Suppressor macrophage treated with lipopolysaccharide for 4 hours (primary cell): ENCODE results near the gene DYNLRB1.
"Not testable (repeated sequence)": the region's sequence is repeated elsewhere in the genome, so short reads cannot be mapped to it uniquely, and the experiment has no call there.

Experiments
- DNase-seq: peaks from one replicate; pipeline ENCODE4 v3.0.0-alpha.2; 2020

The DYNLRB1 gene

DNA sequence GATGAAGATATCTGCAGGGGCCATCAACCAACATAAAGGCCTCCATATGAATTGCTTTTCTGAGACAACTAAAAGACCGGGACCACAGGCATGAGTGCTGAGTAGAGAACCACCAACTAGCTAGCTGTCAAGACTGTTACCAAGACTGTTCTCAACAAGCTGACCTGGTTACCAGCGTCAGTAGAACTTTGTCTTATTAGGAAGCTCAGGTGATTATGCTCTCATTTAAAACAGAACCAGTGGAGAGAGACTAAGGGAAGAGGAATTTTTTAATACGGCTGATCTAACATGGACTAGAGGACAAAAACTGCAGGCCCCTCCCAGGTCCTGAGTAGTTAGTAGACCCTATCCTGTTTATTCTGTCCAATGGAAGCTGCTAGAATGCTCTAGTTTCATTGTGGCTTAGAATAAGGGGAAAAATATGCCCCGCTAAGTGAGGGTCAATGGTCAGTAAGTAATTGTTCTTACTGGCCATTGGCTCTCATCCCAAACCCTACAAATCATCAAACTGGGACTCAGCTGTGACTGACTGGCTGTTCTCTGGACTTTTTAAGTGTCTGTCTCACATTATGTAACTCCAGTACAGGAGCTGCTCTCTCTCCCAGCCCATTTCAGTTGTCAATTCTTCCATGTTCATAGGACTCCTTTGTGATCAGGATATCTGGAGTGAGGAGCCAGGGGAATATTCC, 3.8 kb upstream of the DYNLRB1 start:
- DNase-seq: no peak

GRCh38 chr20:34512955-34513419, 3.2 kb upstream of the DYNLRB1 start:
- DNase-seq: no peak

GRCh38 chr20:34514034-34514433, 2.2 kb upstream of the DYNLRB1 start:
- not testable (repeated sequence) for DNase-seq

DNA sequence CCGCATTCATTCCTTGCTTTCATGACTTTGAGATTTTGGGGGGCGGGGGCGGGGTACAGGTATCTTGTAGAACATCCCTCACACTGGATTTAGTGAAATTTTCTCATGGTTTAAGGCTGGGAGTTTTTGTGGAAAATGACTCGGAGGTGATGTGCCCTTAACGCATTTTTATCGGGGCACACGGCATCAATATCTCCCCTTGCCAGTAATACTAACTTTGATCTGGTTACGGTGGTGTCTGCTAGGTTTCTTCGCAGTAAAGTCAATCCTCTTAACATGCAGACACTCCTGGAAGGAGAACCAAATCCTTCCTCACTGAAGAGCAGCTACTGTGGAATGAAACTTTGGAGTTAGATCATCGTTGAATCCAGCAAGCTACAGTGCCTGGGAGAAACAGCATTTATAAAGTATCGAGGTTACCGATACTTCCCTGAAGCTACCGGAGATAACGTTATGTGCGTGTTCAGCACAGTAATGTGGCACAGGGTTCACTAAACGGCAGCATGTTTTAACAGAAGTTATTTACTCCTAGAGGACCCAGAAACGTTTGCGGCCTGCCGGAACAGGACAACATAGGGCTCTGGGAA, 1.2 kb upstream of the DYNLRB1 start:
- peak; percentile 21 for DNase-seq

DNA sequence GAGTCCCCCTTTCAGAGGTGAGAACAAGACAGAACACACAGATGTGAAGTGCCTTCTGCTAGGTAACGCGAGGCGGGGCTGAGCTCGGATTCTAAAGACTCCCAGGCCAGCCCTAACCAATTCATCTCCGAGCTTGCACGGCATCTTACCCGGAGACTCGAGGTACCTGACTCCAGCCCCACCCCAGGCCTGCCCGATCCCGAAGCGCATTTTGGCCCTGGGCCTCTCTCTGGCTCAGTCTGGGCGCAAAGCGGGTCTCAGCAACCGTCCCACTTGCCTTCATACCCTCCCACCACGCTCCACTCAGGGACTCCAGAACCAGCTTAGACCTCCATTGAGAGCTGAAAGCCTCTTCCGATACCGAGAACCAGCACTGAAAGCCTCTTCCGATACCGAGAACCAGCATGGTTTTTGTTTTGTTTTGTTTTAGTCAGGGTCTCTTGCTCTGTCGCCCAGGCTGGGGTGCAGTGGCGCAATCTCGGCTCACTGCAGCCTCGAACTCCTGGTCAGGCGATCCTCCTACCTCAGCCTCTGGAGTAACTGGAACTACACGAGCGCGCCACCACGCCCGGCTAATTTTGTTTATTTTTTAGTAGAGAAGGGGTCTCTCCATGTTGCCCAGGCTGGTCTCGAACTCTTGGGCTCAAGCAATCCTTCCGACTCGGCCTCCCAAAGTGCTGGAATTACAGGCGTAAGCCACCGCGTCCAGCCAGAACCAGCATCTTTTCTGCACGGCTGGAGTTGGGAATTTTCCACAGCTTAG, 557 bp upstream of the DYNLRB1 start:
- DNase-seq: peak; percentile 34

- peak; percentile 41 for DNase-seq
Observed at GRCh38 chr20:34517114-34517505, 888 bp downstream of the DYNLRB1 start.

GRCh38 chr20:34518863-34519262, 2.6 kb downstream of the DYNLRB1 start:
- DNase-seq: not testable (repeated sequence)

DNA sequence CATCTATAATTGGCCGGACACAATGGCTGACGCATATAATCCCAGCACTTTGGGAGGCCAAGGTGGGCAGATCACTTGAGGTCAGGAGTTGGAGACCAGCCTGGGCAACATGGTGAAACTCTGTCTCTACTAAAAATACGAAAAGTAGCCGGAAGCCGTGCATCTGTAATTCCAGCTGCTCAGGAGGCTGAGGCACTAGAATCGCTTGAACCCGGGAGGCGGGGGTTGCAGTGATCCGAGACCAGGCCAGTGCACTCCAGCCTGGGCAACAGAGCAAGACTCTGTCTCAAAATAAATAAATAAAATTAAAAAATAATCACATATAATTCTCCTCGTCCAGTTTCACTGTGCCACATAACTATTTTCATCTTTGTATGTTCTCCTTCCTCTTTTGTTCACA, 3.6 kb downstream of the DYNLRB1 start:
- not testable (repeated sequence) for DNase-seq

GRCh38 chr20:34522969-34523871, 7.0 kb downstream of the DYNLRB1 start:
- peak; percentile 21 for DNase-seq

DNA sequence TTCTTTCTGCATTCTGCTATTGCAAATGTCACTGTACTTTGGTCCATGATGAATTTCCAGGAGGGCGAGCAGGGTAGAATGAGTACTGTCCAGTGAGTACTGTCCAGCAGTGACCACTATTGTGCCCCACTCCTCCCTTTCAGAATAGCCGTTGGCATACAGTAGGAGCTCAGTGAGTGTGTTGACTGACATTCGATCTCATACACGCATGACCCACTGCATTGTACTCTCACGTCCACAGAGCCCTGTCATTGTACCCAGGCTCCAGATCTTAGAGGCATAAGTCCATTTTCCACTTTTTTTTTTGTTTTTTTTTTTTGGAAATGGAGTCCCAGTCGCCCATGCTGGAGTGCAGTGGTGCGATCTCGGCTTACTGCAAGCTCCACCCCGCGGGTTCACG, 8.2 kb downstream of the DYNLRB1 start:
- DNase-seq: no peak

DNA sequence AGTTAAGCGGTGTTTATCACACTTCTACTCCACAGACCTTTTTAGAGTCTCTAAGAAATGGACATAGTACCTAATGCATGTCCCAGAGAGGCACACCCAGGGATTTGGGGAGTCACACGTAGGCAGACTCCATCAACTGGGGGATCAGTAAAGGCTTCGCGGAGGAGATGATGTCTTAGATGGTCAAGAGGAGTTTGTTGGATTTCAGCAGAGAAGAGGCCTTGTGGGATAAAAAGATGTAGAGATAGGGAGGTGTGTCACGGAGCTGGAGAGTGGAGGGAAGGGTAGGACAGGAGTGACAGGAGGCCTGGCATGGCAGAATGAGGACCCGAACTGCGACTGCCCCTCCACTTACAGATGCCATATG, 9.1 kb downstream of the DYNLRB1 start:
- DNase-seq: no peak

DNA sequence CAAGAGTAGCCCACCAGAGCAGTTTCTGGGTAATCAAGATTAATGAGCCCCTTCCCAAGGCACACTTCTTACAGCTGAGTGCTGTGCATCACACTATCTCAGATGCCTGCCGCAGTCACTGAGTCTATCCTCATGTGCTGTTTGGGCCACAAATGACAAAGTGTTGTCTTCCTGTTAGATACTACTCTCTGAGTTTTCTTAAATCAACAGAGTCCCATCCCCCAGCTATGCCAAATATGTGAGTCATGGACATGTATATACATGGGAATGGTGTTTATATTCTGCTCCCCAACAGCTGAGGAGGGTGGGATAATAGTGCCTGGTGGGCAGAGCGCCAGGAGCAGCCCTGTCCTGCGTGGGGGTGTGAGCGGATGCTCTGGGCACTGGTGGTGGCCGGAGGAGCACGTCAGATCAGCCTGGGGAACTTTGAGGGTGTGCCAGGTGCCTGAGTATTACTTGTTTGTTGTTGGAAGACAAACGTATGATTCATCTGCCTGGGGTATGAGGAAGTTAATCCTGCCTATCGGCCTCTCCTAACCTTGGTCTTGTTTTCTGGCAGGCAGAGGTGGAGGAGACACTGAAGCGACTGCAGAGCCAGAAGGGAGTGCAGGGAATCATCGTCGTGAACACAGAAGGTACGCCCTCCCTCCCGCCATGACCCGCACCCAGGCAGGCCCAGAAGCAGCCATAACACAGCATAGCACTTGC, 9.6 kb downstream of the DYNLRB1 start:
- DNase-seq: peak; percentile 4

GRCh38 chr20:34526466-34526865, 10.2 kb downstream of the DYNLRB1 start:
- no peak for DNase-seq

DNA sequence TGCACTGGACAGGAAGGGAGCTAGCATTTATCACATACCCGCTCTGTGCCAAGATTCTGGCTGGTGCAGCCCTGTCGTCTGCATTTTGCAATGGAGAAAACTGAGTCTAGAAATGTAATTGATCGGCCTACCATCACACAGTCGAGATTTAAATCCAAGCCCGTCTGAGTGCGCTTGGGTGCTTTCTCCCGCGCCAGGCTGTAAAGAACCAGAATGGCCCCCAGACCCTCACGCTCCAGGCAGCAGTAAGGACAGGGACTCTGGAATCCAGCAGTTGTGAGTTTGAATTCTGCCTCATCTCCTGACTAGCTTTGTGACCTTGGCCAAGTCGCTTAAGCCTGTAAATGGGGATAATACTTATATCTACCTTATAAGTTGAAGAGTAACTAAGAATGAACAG, 10.8 kb downstream of the DYNLRB1 start:
- DNase-seq: no peak

DNA sequence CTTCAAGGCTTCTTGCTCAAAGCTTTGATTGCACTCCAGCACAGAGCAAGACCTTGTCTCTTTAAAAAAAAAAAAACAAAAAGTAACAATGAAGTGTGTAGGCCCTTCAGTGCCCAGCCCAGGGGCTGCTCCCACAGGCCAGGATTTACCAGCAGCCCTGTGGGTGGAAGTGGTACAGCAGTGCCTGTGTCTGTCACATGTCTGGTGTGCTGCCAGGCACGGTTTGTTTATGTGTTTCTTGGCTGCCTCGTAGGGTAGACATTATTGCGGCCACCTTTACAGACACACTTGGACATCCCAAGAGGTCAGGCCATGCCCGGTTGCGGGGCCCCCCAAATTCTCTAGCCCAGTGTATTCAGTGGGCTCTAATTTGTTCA, 12.7 kb downstream of the DYNLRB1 start:
- no peak for DNase-seq

GRCh38 chr20:34529742-34530141, 13.5 kb downstream of the DYNLRB1 start:
- no peak for DNase-seq

GRCh38 chr20:34530342-34530741, 14.1 kb downstream of the DYNLRB1 start:
- DNase-seq: no peak

DNA sequence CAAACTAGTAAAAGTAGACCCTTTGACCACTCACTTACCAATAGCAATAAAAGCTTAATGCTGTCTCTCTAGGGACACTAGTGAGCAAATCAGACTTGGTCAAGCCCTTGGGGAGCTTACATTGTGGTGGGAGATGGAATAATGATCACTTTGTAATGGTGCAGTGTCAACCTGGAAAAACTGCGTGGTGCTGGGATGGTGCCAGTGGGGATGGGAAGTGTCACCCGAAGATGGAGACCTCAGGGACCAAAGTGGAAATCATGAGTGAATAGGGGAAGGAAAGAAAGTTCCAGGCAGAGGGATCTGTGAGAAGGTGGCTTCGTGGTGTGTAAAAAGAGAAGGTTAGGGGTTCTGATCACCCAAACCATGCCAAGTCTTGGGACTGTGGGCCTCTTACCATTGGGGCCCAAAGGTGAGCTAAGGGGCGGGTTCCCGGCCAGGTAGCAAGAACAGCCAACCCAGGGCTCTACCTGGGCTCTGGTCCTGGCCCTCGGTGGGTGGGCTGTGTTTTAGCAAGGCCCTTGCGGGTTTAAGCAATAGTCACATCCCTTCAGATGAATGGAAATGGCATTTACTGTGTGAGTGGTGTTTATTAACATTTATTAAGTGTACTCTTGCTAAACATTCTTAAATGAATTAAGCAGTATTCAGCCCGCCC, 15.5 kb downstream of the DYNLRB1 start:
- DNase-seq: no peak

- no peak for DNase-seq
Observed at GRCh38 chr20:34532320-34532719, 16.1 kb downstream of the DYNLRB1 start.

DNA sequence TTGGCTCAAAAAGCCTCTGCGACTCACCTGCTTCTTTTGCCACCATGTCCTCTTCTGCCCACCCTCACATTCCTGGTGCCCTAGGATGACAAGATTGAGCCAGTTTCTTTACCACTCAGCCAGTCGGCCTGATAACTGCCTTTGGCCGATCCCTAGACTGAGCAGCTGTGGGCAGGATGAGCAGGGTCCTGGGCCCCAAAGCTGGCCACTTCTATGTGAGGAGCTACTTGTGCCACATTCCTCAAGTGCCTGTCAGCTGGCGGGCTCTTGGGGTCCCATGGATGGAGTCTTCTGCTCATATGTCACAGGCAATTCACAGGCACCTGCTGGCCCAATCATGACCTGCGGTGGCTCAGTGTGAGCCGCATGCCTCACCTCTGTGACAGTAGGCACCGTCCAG, 16.5 kb downstream of the DYNLRB1 start:
- DNase-seq: no peak

DNA sequence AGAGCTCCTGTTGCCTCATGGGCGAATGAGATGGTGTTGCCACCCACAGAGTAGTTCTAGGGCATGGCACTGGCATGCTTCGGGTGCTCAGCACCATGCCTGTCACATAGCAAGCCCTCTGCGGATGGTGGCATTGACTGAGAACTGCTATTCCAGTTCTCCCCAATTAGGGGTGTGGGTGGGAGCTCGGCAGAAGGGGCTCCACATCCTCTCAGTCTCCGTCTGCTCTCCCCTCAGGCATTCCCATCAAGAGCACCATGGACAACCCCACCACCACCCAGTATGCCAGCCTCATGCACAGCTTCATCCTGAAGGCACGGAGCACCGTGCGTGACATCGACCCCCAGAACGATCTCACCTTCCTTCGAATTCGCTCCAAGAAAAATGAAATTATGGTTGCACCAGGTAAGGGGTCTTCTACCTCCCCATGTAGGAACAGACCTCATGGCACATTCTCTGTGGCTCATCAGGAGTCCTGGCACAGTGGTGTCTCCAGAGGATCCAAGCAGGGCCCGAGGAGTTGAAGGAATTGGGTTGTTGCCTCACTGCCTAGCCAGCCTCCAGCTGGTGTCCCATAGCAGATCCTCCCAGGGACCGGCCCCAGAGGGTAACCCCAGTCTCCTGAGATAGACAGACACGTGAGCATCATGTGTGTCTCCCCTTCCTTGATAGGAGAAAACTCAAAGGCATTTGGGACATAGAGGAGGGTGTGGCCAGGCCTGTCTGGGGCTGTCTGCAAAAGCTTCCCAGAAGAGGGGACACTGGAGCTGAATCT, 18.4 kb downstream of the DYNLRB1 start:
- DNase-seq: no peak
